HG02571 (cell line): Measurements from ENCODE around the gene TP53I3.
"Not testable (repeated sequence)": the region's sequence is repeated elsewhere in the genome, so short reads cannot be mapped to it uniquely, and the experiment has no call there.

Experiments used
- ATAC-seq: cut with Tn5 transposase; IDR thresholded peaks from one replicate; pipeline ENCODE4 v1.9.1; 2021; ENCODE audit warnings: mild to moderate bottlenecking, moderate library complexity; ENCODE audit not compliant: unreplicated experiment

TP53I3 gene

DNA sequence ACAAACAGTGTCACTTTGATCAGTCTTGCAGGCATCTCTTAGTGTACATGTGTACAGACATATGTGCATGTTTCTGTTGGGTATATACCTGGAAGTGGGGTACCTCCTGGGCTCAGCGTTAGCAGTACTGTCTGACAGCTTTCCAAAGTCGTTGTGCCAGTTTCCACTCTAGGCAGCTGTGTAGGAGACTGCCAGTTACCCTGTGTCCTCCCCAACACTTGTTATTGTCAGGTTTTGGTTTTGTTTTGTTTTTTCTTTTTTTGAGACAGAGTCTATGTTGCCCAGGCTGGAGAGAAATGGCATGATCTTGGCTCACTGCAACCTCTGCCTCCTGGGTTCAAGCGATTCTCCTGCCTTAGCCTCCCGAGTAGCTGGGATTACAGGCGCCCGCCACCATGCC, 28.9 kb downstream of the TP53I3 start:
- ATAC-seq: no peak

DNA sequence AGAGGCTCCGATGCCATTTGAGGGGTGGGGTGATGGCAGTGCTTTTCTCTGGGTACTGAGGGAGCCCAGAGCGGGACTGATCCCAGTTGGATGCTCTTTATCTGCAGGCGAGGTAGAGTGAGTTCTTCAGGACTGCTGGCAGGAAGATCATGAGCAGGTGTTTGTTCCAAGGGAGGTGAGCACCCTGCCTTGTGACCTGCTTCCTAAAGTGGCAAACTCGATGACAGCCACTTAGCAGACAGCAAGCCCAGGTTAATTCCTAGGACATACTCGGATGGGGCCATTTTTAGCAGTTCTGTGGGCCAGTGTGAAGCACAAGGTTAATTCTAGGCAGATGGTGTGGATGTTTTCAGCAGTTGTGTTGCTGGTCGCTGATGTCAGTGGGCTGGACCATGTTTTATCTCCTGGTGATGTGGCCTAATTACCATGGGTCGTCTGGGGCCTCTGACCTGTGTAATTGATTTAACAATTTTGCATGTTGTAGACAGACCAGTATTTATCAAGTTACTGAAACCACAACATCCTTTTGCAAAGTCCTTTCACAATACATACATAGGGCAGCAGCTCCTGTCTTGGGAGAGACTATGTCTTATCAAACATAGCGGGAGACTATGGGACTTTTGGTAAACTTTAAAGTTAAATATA, 30.1 kb downstream of the TP53I3 start:
- ATAC-seq: no peak

DNA sequence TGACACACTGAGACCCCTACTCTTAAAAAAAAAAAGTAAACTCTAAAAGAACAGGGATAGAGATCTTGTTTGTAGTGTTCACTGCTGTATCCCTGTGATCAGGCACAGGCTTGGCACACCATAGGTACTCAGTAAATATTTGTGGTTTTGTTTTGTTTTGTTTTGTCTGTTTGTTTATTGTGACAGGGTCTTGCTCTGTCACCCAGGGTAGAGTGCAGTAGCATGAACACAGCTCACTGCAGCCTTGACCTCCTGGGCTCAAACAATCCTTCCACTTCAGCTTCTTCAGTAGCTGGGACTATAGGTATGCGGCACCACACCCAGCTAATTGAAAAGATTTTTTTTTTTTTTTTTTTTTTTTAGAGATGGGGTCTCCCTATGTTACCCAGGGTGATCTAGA, 31.7 kb downstream of the TP53I3 start:
- no peak for ATAC-seq

DNA sequence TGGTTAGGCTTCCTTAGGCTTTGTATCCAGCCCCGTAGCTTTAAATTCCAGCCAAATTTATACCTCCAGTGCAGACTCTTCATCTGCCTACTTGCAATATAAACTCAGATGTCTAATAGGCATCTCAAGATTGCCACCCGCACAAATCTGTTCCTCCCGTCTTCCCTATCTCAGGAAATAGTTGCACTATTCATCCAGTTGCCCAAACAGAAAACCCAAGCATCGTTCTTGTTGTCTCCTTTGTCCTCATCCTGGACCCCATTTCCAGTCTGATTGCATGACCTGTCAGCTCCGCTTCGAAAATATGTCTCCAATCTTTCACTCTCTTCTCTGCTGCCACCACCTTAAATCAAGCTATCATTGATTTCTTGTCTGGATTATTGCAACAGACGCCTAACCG, 32.8 kb downstream of the TP53I3 start:
- no peak for ATAC-seq

DNA sequence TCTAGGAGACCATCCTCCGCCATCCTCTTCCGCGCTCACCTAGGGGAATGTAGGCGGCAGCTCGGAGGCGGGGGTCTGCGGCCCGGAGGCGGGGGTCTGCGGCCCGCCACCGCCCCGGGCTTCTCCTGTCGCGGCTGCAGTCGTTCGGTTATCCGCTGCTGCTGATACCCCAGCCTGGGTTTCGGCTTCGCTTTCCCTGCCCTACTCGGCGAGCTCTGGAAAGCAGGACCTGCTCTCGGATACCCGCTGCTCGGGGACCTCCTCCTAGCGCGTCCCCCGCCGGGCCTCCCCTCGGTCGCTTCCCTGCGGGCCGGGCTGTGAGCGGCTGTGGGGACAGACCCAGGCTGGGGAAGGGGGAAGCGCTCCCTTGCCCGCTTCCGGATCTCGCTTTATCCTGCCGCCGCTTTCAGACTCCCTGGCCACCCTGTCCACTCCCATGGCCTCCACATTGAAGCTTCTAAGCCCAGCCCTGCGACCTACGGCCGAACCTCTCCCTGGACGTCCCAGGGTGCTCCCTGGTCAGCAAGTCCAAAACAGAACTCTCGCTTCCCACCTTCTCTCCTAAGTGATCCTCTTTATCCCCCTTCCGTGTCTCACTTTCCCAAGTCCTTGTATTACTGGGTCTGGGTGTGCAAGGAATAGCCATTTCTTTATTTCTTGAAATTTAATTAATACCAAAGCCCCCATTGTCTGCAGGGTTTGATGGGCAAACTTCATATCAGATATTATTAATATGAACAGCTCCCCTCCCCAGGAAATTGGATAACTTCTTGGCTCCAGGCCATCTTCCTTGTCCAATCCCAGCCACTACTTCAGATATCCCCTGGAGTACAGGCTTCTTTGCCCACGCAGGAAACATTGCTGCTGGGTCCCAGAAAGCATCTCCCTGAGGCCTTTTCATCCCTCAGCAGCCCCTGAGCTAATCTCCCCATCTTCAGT, 34.3 kb downstream of the TP53I3 start:
- ATAC-seq: no peak

DNA sequence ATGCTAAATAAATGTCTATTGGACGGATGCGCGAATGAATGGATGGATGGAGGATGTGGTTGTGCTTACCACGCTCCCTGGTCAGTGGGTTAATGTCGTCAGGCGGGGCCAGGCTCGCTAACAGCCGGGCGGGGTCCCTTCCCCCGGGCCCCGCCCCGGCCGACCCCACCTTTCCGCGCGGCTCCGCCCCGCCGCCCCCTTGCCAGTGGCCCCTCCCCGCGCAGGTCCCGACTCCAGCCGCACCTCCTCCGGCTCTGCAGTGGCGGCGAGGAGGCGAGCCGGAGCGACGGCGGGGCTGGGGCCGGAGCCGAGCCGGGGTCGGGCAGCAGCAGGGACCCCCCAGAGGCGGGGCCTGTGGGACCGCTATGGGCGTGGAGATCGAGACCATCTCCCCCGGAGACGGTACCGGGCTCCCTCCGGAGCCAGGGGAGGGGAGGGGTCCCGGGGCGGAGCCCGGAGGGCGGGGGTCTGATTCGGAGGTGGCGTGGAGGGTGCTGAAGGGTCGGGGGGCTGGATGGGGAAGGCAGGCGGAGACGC, 35.1 kb downstream of the TP53I3 start, which contains the start of gene FKBP1B:
FKBP1B (plus strand) TSS at position 257 of the 537 bp plus-strand sequence; CDS start at position 366, 109 bp downstream.
- ATAC-seq: no peak

DNA sequence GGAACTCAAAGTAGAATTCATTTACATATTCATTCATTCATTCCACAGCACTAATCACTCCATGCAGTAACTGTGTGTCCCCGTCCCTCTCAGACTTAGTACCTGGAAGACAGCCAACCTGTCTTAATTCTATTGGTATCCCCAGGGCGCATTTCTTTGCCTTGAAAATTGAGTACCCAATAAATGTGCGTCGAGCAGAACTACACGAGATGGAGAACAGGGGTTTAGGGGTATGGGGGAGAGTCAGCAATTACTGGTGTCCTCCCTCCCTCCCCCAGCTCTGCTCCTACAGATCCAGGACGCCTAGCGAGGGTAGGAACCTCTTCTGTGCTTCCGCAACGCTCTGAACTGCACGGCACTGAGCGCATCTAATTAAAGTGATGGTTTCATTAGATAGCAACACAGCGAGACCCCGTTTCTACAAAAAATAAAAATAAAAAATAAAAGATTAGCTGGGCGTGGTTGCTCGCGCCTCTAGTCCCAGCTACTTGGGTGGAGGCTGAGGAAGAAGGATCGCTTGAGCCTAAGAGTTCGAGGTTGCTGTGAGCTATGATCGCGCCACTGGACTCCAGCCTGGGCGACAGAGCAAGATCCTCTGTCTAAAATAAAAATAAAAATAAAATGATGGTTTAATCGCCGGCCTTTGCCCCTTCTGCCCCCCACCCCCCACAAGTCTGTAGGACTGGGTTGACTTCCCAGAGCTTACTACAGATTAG, 35.7 kb downstream of the TP53I3 start:
- no peak for ATAC-seq

DNA sequence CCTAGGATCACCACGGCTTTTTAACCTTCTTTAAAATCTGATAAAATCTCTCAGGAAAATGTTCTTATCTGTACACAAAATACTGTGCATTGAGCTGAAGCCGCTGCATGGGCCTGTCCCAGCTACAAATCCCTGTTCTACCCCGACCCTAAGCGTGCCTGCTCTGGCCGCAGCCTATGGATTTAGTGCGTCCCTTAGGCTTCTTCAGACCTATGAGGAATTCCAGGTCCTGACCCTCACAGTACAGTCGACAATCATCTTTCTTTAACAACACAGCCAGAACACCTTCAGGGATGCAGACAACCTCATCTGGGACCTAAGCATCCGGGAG, 37.0 kb downstream of the TP53I3 start:
- no peak for ATAC-seq

DNA sequence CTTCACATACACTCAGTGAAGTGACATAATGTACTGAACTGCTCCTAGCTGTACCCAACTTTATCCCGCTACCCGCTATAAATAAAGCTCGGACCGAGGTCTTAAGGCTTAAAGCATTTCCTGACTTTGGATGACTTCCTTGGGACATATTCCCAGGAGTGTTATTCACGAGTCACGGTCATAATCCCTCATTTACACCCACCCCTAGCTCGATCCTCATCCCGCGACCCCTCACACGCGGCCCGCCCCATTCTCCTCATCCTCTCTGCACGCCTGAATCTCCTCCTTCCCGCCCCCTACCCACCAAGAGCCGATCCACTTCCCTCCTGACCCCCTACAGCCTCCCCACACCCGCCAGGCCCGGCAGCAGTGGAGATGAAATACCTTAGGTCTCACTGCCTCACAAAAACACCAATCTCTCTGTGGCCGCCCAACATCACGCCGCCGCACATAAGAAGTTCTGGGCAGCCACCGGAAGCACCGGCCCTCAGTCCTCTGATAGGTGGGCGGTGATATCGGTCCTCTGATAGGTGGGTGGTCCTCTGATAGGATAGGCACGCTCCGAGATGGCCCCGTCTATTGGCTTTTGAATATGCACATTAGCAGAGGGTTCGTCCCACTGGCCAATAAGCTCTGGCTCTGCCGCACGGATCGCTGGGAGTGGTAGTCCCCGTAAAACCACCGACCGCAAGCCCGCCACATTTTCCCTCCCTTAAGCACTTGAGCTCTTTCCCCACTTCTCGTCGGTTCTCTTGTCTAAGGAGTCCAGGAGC, 37.5 kb downstream of the TP53I3 start, which contains the start of gene WDCP:
WDCP (minus strand) TSS at position 462 of the 773 bp plus-strand sequence. CDS start 7,897 bp downstream, outside the sequence.
- ATAC-seq: peak; percentile 99

DNA sequence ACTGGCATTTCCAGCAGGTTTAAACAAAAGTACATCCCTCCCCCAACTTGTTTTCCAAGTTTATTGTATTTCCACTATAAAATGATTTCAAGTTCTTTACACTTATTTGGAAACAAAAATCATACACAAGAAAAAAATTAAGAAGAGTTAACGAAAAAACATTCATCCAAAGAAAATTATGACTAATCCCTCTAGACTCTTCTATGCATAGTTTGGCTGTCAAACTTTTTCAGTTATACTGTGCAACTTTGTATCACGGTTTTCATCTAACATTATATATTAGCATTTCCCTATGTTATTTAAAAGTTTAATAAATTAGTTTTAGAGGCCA, 38.1 kb downstream of the TP53I3 start:
- no peak for ATAC-seq

DNA sequence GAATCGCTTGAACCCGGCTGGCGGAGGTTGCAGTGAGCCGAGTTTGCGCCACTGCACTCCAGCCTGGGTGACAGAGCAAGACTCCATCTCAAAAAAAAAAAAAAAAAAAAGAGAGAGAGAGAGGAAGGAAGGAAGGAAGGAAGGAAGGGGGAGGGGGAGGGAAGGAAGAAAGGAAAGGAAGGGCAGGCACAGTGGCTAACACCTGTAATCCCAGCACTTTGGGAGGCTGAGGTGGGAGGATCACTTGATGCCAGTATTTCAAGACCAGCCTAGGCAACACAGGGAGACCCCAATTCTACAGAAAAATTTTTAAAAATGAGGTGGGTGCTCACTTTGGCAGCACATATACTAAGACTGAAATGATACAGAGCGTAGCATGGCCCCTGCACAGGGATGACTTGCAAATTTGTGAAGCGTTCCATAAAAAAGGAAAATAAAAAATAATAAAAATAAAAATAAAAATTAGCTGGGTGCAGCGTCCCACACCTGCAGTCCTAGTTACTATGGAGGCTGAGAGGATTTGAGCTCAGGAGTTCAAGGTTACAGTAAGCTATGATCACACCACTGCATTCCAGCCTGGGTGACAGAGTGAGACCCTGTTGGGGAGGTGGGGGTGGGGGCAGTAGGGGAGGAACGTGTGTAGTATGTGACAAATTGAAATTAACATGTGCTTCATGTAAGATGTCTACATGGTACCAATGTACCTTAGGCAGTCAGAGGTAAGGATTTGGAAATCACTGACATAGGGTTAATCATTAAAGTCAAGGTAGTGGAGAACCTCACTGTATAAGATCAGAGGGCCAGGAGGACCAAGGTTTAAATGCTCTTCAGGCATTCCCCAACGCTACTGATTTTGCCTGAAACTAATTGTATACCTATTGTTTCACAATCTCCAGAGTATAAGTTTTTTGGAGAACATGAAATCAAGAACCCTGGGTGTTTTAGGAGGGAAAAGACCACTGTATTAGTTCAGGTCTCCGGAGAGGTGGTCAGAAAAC, 38.8 kb downstream of the TP53I3 start:
- no peak for ATAC-seq

DNA sequence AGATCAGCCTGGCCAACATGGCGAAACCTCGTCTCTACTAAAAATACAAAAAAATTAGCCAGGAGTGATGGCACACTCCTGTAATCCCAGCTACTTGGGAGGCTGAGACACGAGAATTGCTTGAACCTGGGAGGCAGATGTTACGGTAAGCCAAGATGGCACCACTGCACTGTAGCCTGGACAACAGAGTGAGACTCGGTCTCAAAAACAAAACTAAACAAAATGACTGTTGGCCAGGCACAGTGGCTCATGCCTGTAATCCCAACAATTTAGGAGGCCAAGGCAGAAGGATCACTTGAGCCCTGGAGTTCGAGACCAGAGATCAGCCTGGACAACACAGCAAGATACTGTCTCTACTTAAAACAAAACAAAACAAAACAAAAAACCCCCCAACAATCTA, 41.5 kb downstream of the TP53I3 start:
- ATAC-seq: not testable (repeated sequence)

DNA sequence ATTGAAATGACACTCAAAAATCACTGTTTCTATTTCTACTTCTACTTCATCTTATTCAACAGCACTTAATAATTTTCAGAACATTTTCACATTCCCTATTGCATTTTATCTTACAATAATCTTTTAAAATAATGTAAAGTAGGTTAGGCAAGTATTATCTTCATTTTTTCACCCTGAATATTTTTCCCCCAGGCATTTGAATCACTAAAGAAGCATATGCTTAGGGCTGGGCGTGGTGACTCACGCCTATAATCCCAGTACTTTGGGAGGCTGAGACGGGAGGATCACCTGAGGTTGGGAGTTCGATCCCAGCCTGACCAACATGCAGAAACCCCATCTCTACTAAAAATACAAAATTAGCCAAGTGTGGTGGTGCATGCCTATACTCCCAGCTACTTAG, 44.1 kb downstream of the TP53I3 start:
- no peak for ATAC-seq

DNA sequence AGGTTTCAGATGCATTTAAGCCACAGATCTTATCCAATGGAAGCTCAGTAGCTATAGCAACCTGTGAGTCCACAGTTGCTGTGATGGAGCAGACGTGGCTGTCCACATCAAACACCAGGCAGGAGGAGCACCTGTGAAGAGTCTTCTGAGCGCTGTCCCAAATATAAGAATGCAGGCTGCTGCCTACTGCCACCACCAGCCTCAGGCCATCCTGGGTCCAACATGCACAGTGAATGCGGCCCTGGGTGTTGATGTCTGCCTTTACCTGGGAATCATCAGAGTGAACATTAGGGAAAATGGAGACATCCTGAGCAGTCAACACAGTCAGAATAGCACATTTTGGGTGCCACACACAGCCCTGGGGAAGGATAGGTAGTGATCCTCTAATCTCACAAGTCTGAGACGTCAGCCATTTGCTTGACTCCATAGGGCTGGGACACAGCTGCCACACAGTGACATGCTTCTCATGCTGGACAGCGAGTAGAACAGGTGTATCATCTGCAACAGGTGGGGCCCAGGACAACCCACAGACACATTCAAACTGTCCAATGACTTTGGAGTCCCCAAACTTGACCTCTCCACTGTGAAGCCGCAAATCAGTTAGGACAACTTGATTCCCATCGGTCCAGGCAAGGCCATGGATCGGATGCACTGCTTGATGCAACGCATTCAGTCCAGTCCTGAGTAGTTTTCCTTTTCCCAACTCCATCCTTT, 45.7 kb downstream of the TP53I3 start:
- ATAC-seq: no peak
